Right atrium auricular region (tissue), 2 donors: ENCODE results near the gene PRCP. TPM values are rescaled to one million over a fixed set of nuclear protein-coding genes. Genes with fewer than 3 reads are reported as not detected.

Experiments used
- DNase-seq: peaks from one replicate; pipeline ENCODE4 v3.0.0-alpha.2; 2019; ENCODE audit warnings: low spot score
- H3K27ac ChIP-seq, 2 donors: fragments of 200-600 bp; sonication (generic); 1 replicate in 1 of 2; 2 replicates in 1 of 2; pipeline ENCODE4 v1.5.1; 2016 to 2019
- H3K27me3 ChIP-seq, 2 donors: fragments of 200-600 bp; sonication (generic); one replicate each; pipeline versions ENCODE4 v1.5.1 to v1.6.0; 2017 to 2019
- H3K36me3 ChIP-seq: fragments of 200-600 bp; sonication (generic); one replicate; pipeline ENCODE4 v1.5.1; 2016
- H3K4me1 ChIP-seq, 2 donors: fragments of 200-600 bp; sonication (generic); one replicate each; pipeline versions ENCODE4 v1.5.1 to v1.6.0; 2017 to 2019
- H3K4me3 ChIP-seq, 2 donors: fragments of 200-600 bp; sonication (generic); 1 replicate in 1 of 2; 2 replicates in 1 of 2; pipeline ENCODE4 v1.5.1; 2017 to 2019; ENCODE audit warnings: mild to moderate bottlenecking in 1 of 2, moderate library complexity in 1 of 2
- H3K9me3 ChIP-seq, 2 donors: fragments of 200-600 bp; sonication (generic); one replicate each; pipeline ENCODE4 v1.5.1; 2019
- total RNA-seq, 2 donors: library from RNA; depleted of rRNA; stranded (reverse); fragments of >200 nt; gene quantifications; one replicate each; pipeline ENCODE4 v1.1.0, GENCODE V29; 2016
- TF ChIP-seq, protein P1 (sequence below), 2 donors: fragments of 200-600 bp; sonication (generic); IDR thresholded peaks; one replicate each; pipeline ENCODE4 v1.5.1; 2019; ENCODE audit warnings: antibody characterized with exemption in 2 of 2

Gene PRCP
- total RNA-seq, 2 donors from 2014 or later = 52.5 to 60.1 TPM

DNA sequence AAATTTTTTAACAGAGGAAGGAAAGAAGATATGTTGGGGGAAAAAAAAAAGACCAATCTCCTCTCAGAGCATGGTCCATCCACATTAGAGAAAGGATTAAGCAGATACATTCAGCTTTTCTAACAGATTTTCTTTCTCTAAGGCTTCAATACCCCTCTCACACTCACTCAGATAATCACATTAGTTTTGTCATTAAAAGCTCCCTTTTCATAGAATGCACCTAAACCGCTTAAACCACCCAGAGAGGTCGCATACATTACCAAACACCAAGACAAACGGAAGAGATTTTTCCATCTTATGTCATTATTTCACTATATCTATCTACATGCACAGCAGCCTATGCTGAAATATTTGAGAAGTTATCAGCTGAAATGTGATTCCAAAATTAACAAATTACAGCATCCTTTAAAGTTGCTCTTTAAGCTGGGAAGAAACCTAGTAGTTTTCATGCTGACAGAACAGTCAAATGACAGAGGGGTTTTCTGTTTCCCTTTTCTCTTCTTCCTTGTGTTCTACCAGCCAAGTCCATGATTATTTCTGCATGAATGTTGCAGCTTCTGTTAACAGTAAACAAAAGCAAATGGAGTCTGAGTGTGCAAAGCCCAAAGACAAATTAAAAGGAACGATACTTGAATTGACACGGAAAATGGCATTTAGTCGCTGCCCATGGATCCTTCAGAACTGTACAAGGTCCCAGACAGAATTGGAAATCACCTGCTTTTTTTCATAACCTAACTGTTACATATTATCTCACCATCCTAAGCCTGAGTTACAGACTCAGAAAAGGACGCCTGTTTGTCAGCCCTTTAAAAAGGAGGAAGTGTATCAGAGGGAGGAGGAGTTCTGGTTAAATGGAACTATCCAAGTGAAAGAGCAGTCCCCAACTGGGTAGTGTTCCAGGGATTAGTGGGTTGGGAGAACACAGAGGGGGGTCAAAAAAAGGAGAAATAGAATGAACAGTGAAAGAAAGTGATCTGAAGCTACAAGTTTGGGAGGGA is 54.6 kb downstream of the PRCP start:
- Histone ChIP-seq H3K27me3 (no peaks in the 10 kb centered on the region), H3K4me1 (peaks cover 0 to 16% of the 10 kb centered on the region in 2 donors), H3K36me3 (peaks cover 23% of the 10 kb centered on the region), H3K4me3 (no peak overlapping the region), H3K27ac (no peak overlapping the region), H3K9me3 (no peaks in the 10 kb centered on the region)
- TF ChIP-seq, protein P1, sequence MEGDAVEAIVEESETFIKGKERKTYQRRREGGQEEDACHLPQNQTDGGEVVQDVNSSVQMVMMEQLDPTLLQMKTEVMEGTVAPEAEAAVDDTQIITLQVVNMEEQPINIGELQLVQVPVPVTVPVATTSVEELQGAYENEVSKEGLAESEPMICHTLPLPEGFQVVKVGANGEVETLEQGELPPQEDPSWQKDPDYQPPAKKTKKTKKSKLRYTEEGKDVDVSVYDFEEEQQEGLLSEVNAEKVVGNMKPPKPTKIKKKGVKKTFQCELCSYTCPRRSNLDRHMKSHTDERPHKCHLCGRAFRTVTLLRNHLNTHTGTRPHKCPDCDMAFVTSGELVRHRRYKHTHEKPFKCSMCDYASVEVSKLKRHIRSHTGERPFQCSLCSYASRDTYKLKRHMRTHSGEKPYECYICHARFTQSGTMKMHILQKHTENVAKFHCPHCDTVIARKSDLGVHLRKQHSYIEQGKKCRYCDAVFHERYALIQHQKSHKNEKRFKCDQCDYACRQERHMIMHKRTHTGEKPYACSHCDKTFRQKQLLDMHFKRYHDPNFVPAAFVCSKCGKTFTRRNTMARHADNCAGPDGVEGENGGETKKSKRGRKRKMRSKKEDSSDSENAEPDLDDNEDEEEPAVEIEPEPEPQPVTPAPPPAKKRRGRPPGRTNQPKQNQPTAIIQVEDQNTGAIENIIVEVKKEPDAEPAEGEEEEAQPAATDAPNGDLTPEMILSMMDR (IDR thresholded peaks at IDR 0.05) = no peak
- no peak for DNase-seq

DNA sequence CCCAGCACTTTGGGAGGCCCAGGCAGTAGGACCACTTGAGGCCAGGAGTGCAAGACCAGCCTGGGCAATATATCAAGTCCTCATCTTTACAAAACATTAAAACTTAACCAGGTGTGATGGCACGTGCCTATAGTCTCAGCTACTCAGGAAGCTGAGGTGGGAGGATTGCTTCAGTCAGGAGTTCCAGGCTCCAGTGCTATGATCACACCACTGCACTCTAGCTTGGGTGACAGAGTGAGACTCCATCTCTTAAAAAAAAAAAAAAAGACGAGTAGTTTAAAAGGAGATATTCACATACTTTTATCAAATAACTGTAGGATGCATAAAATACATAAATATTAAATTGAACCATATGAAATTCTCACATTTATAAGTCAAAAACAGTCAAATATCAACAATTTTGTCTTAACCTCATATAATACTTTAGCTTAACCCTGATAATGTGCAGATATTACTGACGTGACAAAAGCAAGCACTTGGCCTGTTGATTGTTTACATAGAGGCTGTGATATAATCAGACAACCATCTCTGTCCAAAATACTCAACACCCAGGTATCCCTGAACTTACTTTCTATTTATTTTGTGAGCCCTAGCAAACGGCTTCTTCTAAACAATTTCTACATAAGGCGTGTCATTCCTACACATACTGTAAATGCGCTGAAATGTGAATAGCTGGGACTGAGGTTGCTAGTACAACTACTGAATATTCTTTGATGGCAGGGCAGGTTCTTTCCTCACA is 57.0 kb downstream of the PRCP start:
- TF ChIP-seq, protein P1 (IDR thresholded peaks at IDR 0.05) = no peak
- no peak for DNase-seq
- peaks cover 0 to 21% of the 10 kb centered on the region in 2 donors for H3K4me1 ChIP-seq
- peaks cover 4% of the 10 kb centered on the region for H3K36me3 ChIP-seq
- peak overlapping the region in 1 of 2 donors; percentile 67 for H3K27ac ChIP-seq
- no peaks in the 10 kb centered on the region for H3K9me3 ChIP-seq
- H3K4me3 ChIP-seq = no peak overlapping the region
- no peaks in the 10 kb centered on the region for H3K27me3 ChIP-seq

DNA sequence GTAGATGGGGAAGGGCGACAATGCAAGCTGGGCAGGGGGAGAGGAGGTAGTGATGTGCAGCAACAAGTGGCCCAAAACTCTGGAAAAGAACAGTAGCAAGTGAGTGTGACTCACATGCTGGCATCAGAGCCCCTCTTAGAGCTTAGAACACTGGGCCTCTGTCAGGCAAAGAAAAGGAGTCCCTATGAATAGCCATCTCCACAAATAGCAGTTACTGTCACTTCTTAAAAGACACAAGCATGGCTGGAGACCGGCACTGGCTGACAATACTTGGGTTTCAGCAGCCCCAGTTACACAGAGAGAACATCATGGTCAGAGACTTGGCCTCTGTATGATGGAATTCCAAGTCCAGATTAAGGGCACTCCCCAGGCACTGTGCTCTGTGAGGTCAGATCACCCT is 58.2 kb downstream of the PRCP start:
- Histone ChIP-seq H3K36me3 (peaks cover 4% of the 10 kb centered on the region), H3K4me3 (no peak overlapping the region), H3K4me1 (peaks cover 0 to 21% of the 10 kb centered on the region in 2 donors), H3K9me3 (no peaks in the 10 kb centered on the region), H3K27me3 (no peaks in the 10 kb centered on the region), H3K27ac (peak overlapping the region; percentile 22 to 67)
- no peak for DNase-seq
- TF ChIP-seq, protein P1 (IDR thresholded peaks at IDR 0.05) = no peak

DNA sequence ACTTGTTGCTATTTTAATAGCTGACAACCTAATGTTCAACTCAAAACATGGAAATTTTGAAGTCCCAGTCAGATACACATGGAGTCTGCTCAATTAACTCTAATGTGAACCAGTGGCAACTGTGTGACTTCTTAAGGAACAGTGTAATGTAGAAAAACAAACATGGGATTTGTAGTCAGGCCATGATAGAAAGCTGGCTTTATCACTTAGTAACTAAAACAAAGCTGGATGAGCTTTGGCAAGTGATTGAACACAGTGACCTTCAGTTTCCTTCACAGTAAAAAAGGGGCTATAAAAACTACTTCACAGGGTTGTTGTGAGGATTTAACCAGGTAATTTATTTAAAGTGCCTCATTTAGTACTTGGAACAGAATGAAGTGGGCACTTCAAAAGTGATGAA is 62.6 kb downstream of the PRCP start:
- H3K27ac ChIP-seq = peak overlapping the region in 1 of 2 donors; percentile 48
- H3K36me3 ChIP-seq = peaks cover 4% of the 10 kb centered on the region
- TF ChIP-seq, protein P1 (IDR thresholded peaks at IDR 0.05) = no peak
- no peak overlapping the region for H3K4me3 ChIP-seq
- no peaks in the 10 kb centered on the region for H3K9me3 ChIP-seq
- peaks cover 0 to 14% of the 10 kb centered on the region in 2 donors for H3K4me1 ChIP-seq
- no peaks in the 10 kb centered on the region for H3K27me3 ChIP-seq
- DNase-seq = no peak

DNA sequence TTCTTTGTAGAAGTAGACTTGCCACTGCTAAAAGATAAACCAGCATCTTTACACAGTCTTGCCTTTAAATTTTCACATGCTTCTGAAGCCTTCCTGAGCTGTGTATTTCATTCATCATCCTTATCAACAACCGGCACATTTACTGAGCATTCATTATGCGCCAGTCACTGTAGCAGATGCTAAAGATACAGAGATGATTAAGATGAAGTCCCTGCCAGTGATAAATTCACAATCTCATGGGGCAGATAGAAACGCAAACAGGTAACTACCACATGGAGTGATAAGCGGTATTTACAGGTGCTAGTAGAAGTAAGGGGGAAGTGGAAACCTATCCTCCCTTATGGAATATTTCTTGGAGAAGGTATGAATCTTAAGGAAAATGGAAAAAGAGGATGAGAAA is 67.2 kb downstream of the PRCP start:
- Histone ChIP-seq H3K4me1 (no peaks in the 10 kb centered on the region), H3K9me3 (no peaks in the 10 kb centered on the region), H3K36me3 (no peaks in the 10 kb centered on the region), H3K27ac (no peak overlapping the region), H3K27me3 (no peaks in the 10 kb centered on the region), H3K4me3 (no peak overlapping the region)
- DNase-seq = no peak
- TF ChIP-seq, protein P1 (IDR thresholded peaks at IDR 0.05) = no peak
